GM20000 (cell line): Measurements from ENCODE around the gene SFSWAP.

Experiments used
- DNase-seq: peaks from one replicate; pipeline ENCODE4 v3.0.0; 2012; ENCODE audit warnings: low spot score
- CTCF ChIP-seq: IDR thresholded peaks from 2 replicates; pipeline ENCODE4 v1.5.1; 2012; ENCODE audit warnings: mild to moderate bottlenecking, control low read depth; ENCODE audit errors: extremely low read depth, missing control alignments

The SFSWAP gene

GRCh38 chr12:131785763-131786330 lies 75.0 kb downstream of the SFSWAP start:
- no peak for TF ChIP-seq CTCF
- no peak for DNase-seq

GRCh38 chr12:131786331-131786730 lies 75.4 kb downstream of the SFSWAP start:
- no peak for TF ChIP-seq CTCF
- no peak for DNase-seq

- DNase-seq = no peak
- no peak for TF ChIP-seq CTCF
Measured at GRCh38 chr12:131787143-131787660, 76.3 kb downstream of the SFSWAP start.

- no peak for TF ChIP-seq CTCF
- no peak for DNase-seq
Measured at GRCh38 chr12:131788070-131788469, 77.2 kb downstream of the SFSWAP start.

GRCh38 chr12:131789638-131790037 lies 78.7 kb downstream of the SFSWAP start:
- TF ChIP-seq CTCF = no peak
- DNase-seq = no peak

- no peak for DNase-seq
- no peak for TF ChIP-seq CTCF
Measured at GRCh38 chr12:131793243-131794022, 82.5 kb downstream of the SFSWAP start.

GRCh38 chr12:131794061-131794460 lies 83.2 kb downstream of the SFSWAP start:
- no peak for TF ChIP-seq CTCF

More at GRCh38 chr12:131794061-131794460, 83.2 kb downstream of the SFSWAP start:
- no peak for DNase-seq
